Activated CD4-positive, alpha-beta T cell treated with anti-CD3 and anti-CD28 coated beads for 36 hours (primary cell): ENCODE measurements around the gene GNS. TPM values are rescaled to one million over a fixed set of nuclear protein-coding genes. Genes with fewer than 3 reads are reported as not detected.

ENCODE experiments used
- ATAC-seq: fragments of 200-7000 bp; cut with Tn5 transposase; one replicate; pipeline ENCODE4 v1.10.0; 2021; ENCODE audit warnings: mild to moderate bottlenecking, moderate library complexity
- CTCF ChIA-PET: fragments of 350-600 bp; sonication (Branson Sonifier 250); formaldehyde crosslinking; loops from one replicate; lab custom pipeline; 2021; ENCODE audit warnings: antibody characterized with exemption; lab: Charles Lee
- POLR2A ChIA-PET: fragments of 350-600 bp; sonication (Branson Sonifier 250); formaldehyde crosslinking; loops from one replicate; lab custom pipeline; 2021; ENCODE audit warnings: antibody characterized with exemption, inconsistent platforms; lab: Charles Lee
- DNase-seq: peaks from one replicate; pipeline ENCODE4 v3.0.0-alpha.2; 2020
- H3K27ac Mint-ChIP-seq: one replicate; pipeline ENCODE4 v1.8.0; 2021; ENCODE audit warnings: mixed read lengths
- H3K27me3 Mint-ChIP-seq: one replicate; pipeline ENCODE4 v1.8.0; 2021; ENCODE audit warnings: mixed read lengths
- H3K36me3 Mint-ChIP-seq: one replicate; pipeline ENCODE4 v1.8.0; 2021; ENCODE audit warnings: low read depth, mixed read lengths
- H3K4me1 Mint-ChIP-seq: one replicate; pipeline ENCODE4 v1.8.0; 2021; ENCODE audit warnings: mixed read lengths
- H3K4me3 Mint-ChIP-seq: one replicate; pipeline ENCODE4 v1.8.0; 2021; ENCODE audit warnings: mild to moderate bottlenecking, moderate library complexity, mixed read lengths
- H3K9me3 Mint-ChIP-seq: one replicate; pipeline ENCODE4 v1.8.0; 2021; ENCODE audit warnings: low read depth, mixed read lengths
- intact Hi-C, 2 experiments: fragments of 100-400 bp; cut with DNase I in 1 of 2; cut with micrococcal nuclease in 1 of 2; formaldehyde crosslinking; loops; one replicate each; pipeline versions ENCODE4 v1.14.2 to v1.15.1; 2022 to 2024; cut with DNase I, micrococcal nuclease
- total RNA-seq, 2 experiments: library from RNA; stranded (reverse); gene quantifications; one replicate each; pipeline ENCODE4 v1.2.3, GENCODE V29; 2021

The GNS gene
- total RNA-seq, 2 experiments from 2014 or later = 19.9 to 21.9 TPM

- Mint-ChIP-seq H3K4me3 (no peak overlapping the region), H3K27me3 (no peaks in the 10 kb centered on the region), H3K27ac (no peak overlapping the region), H3K36me3 (peaks cover 38% of the 10 kb centered on the region), H3K9me3 (no peaks in the 10 kb centered on the region), H3K4me1 (peaks cover 3% of the 10 kb centered on the region)
- ChIA-PET CTCF (interaction anchor here (0.6 kb wide), 2 partner anchors 52 to 1491 kb away, joined by 3 read pairs; no protein-coding TSS in a partner anchor), POLR2A (no interaction called here)
- intact Hi-C loops = no loop called here
- DNase-seq (no peak), ATAC-seq (no peak)
Observed at GRCh38 chr12:64747695-64748094, 11.5 kb downstream of the GNS start.

DNA sequence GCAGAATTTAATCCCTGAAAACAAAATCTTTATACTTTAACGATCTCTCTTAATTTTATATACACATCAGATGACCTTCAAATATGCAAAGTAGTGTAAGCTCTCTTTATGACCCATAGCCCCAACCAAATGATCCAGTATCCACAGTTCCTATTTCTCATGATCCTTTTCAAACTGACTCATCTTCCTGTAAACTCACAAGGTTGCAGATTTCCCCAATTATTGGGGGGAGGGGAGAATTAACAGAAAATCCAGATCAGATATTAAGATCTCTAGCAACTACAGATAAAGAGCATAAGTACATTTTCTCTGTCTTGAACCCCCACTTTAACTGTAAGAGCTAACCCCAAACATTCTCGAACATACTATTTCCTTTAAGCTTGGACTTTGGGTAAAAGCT lies 12.5 kb downstream of the GNS start:
- ATAC-seq = no peak
- intact Hi-C loops = no loop called here
- POLR2A ChIA-PET = no interaction called here

DNA sequence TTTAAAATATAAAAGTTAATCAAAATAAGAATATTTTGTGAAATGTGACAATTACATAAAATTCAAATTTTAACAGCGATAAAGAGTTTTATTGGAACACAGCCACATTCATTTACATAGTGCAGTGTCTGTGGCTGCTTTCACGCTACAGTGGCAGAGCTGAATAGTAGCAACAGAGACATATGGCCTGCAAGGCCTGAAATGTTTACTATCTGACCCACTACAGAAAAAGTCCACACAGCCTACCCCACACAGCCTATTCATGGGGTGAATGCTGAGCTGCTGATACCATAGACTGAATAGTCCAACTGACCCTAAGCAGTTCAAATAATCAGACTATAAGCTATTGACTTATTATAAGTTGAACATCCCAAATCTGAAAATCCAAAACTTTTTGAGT lies 13.2 kb downstream of the GNS start:
- intact Hi-C loops = no loop called here
- Mint-ChIP-seq H3K27me3 (no peaks in the 10 kb centered on the region), H3K27ac (no peak overlapping the region), H3K4me3 (no peak overlapping the region), H3K4me1 (peaks cover 8% of the 10 kb centered on the region), H3K36me3 (peaks cover 48% of the 10 kb centered on the region), H3K9me3 (no peaks in the 10 kb centered on the region)
- ChIA-PET POLR2A (no interaction called here), CTCF (interaction anchor here (0.6 to 1.0 kb wide), 4 partner anchors 50 to 328 kb away, joined by 3 to 4 read pairs (median 4); no protein-coding TSS in a partner anchor)
- ATAC-seq (no peak), DNase-seq (no peak)

More for the DNA sequence above, 12.5 kb downstream of the GNS start:
- Mint-ChIP-seq H3K4me3 (no peak overlapping the region), H3K27ac (no peak overlapping the region), H3K27me3 (no peaks in the 10 kb centered on the region), H3K4me1 (peaks cover 8% of the 10 kb centered on the region), H3K9me3 (no peaks in the 10 kb centered on the region), H3K36me3 (peaks cover 45% of the 10 kb centered on the region)
- CTCF ChIA-PET = interaction anchor here (0.7 to 1.0 kb wide), 3 partner anchors 49 to 290 kb away, joined by 3 to 4 read pairs (median 3); no protein-coding TSS in a partner anchor
- no peak for DNase-seq

- intact Hi-C loops = no loop called here
- no peak for ATAC-seq
- H3K27me3 Mint-ChIP-seq = no peaks in the 10 kb centered on the region
- H3K4me1 Mint-ChIP-seq = peaks cover 8% of the 10 kb centered on the region
- no peak for DNase-seq
- POLR2A ChIA-PET = no interaction called here
- peaks cover 49% of the 10 kb centered on the region for H3K36me3 Mint-ChIP-seq
- no peak overlapping the region for H3K4me3 Mint-ChIP-seq
- no peaks in the 10 kb centered on the region for H3K9me3 Mint-ChIP-seq
- no peak overlapping the region for H3K27ac Mint-ChIP-seq
- CTCF ChIA-PET = interaction anchor here (0.5 to 1.6 kb wide), 3 partner anchors 12 to 221 kb away, joined by 3 to 4 read pairs (median 3); no protein-coding TSS in a partner anchor
Observed at GRCh38 chr12:64745259-64745807, 13.9 kb downstream of the GNS start.

DNA sequence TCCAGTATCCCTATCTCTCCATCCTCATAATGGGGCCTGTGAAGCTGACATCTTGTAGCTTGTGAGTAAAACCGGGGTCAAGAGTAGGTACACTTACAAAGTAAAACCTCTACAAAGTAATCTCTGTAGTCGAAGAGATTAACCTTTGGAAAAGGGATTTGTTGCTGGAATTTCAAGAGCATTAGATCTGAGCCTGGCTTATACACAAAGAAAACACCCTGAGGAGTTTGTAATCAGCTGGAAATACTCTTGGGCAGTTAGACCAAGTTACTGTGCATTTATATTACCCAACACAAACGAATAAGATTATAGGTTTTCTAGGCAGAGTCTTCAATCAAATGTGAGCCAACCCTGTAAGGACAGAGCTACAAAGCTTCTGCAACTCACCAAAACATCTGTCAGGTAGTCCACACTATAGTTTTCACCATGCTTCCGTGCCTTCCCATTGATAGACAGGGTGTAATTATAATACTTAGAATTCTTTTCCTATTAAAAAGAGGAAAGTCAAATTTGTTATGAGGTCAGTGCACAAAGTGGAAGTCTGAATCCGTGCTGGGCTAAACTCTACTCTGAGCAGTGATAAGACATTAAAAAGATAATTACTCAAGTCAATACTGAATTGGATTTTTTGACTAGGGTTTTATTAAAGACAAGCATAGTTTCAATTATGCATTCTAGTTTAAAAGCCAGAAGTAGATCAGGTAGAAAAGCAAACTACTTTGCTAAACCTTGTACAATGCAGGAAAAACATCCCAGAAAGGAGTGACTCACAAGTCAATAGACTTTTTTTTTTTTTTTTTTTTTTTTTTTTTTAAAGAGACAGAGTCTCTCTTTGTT lies 14.6 kb downstream of the GNS start:
- Mint-ChIP-seq H3K4me1 (peaks cover 8% of the 10 kb centered on the region), H3K36me3 (peaks cover 53% of the 10 kb centered on the region), H3K27me3 (no peaks in the 10 kb centered on the region), H3K9me3 (no peaks in the 10 kb centered on the region), H3K4me3 (no peak overlapping the region), H3K27ac (no peak overlapping the region)
- intact Hi-C loops = no loop called here
- no peak for ATAC-seq
- no peak for DNase-seq
- POLR2A ChIA-PET = no interaction called here
- CTCF ChIA-PET = interaction anchor here (0.5 to 1.6 kb wide), 2 partner anchors 13 to 222 kb away, joined by 3 to 4 read pairs; no protein-coding TSS in a partner anchor

DNA sequence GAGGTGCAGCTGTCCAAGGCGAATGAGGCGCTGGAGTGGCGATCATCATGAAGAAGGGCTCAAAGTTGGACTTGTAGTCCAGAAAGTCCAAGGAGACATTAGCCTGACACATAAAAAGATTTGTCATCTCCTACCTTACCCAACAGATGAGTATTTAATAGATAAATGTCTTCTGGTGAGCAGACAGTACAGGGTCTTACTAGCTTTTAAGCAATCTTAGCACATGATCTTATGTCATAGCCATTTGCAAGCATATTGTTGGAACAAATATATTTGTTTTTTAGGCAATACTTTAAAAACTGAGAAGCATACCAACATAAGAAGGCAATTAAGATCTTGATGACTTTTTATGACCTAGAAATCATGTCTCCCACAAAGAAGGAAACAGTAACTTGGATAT lies 16.0 kb downstream of the GNS start:
- POLR2A ChIA-PET = no interaction called here
- Mint-ChIP-seq H3K36me3 (peaks cover 58% of the 10 kb centered on the region), H3K4me1 (peaks cover 8% of the 10 kb centered on the region), H3K27me3 (no peaks in the 10 kb centered on the region), H3K27ac (no peak overlapping the region), H3K9me3 (no peaks in the 10 kb centered on the region), H3K4me3 (no peak overlapping the region)
- no peak for ATAC-seq
- CTCF ChIA-PET = no interaction called here
- intact Hi-C loops = no loop called here
- DNase-seq = no peak

DNA sequence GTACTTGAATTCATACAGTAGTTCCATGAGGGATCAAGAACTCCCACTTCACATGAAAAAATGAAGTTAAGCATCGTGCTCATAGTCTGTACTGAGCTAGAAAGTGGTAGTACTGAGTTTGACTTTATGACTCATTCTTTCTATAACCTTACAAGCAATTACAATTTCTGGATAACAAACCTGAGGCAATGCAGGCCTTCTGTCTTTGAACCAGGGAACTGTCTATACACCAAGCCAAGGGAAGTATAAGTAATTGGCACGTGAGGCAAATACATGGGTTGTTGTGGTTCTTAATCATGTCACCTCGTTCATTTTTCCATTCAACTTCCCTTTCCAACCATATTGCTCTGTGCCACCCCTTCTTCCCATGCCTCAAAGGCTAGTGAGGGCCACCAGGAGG lies 16.8 kb downstream of the GNS start:
- ATAC-seq (peak; percentile 63), DNase-seq (no peak)
- POLR2A ChIA-PET = no interaction called here
- Mint-ChIP-seq H3K9me3 (no peaks in the 10 kb centered on the region), H3K4me1 (peaks cover 12% of the 10 kb centered on the region), H3K27me3 (no peaks in the 10 kb centered on the region), H3K36me3 (peaks cover 59% of the 10 kb centered on the region), H3K27ac (no peak overlapping the region), H3K4me3 (no peak overlapping the region)
- intact Hi-C loops = no loop called here
- CTCF ChIA-PET = no interaction called here

DNA sequence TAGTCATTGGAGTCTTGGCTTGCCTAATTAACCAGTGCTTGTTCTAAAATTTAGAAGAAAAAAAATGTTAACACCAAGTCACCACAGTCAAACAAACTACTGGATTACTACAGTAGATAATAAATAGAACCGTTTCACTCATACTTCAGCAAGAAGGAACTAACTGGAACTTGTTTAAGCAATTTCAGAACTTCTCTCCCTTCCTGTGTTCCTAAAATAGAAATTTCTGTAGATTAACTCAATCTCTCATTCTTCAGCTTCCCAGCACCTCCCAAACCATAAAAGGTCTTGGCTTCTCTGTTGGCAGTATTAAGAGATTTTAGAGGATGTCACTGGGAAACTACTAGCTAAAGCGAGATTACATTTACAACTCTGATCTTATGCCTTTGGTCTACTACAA lies 18.6 kb downstream of the GNS start:
- intact Hi-C loops = no loop called here
- no peak overlapping the region for H3K4me3 Mint-ChIP-seq
- DNase-seq = no peak
- no peak for ATAC-seq
- peaks cover 20% of the 10 kb centered on the region for H3K4me1 Mint-ChIP-seq
- peaks cover 67% of the 10 kb centered on the region for H3K36me3 Mint-ChIP-seq
- ChIA-PET CTCF (interaction anchor here (0.6 to 1.2 kb wide), 3 partner anchors 22 to 126 kb away, joined by 3 read pairs; no protein-coding TSS in a partner anchor), POLR2A (no interaction called here)
- no peaks in the 10 kb centered on the region for H3K27me3 Mint-ChIP-seq
- H3K9me3 Mint-ChIP-seq = no peaks in the 10 kb centered on the region
- no peak overlapping the region for H3K27ac Mint-ChIP-seq

- ChIA-PET POLR2A (no interaction called here), CTCF (interaction anchor here (0.6 to 1.2 kb wide), 3 partner anchors 21 to 191 kb away, joined by 3 read pairs; no protein-coding TSS in a partner anchor)
- Mint-ChIP-seq H3K9me3 (no peaks in the 10 kb centered on the region), H3K27ac (no peak overlapping the region), H3K4me1 (peaks cover 20% of the 10 kb centered on the region), H3K4me3 (no peak overlapping the region), H3K36me3 (peaks cover 65% of the 10 kb centered on the region), H3K27me3 (no peaks in the 10 kb centered on the region)
- ATAC-seq = no peak
- DNase-seq = no peak
- intact Hi-C loops = no loop called here
Observed at GRCh38 chr12:64739778-64740177, 19.4 kb downstream of the GNS start.

GRCh38 chr12:64737539-64737938 lies 21.7 kb downstream of the GNS start:
- ChIA-PET CTCF (interaction anchor here (0.5 to 1.0 kb wide), 2 partner anchors 15 to 41 kb away, joined by 3 read pairs; no protein-coding TSS in a partner anchor), POLR2A (no interaction called here)
- Mint-ChIP-seq H3K27me3 (no peaks in the 10 kb centered on the region), H3K36me3 (peaks cover 56% of the 10 kb centered on the region), H3K4me3 (no peak overlapping the region), H3K9me3 (no peaks in the 10 kb centered on the region), H3K4me1 (peaks cover 16% of the 10 kb centered on the region), H3K27ac (peak overlapping the region; percentile 79)
- ATAC-seq (peak; percentile 89), DNase-seq (peak; percentile 65)
- intact Hi-C loops = no loop called here

DNA sequence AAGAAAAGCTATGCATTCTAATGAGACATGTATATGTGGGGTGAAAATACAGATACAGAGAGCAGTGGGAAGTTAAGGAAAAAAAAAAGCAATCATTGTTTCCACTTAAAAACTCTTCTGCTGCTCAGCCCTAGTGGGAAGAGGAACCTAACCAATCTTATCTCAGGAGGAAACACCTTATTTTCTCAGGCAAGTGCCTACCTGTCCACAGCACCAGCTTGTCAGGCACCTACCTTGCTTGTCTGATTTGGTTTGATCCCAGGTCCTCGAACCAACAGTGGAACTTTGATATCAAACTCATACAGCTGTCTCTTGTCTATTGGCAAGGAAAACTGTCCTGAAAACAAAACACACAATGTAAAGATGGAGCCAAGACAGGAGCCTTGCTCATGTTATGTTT lies 22.4 kb downstream of the GNS start:
- Mint-ChIP-seq H3K9me3 (no peaks in the 10 kb centered on the region), H3K4me3 (no peak overlapping the region), H3K4me1 (peaks cover 12% of the 10 kb centered on the region), H3K36me3 (peaks cover 51% of the 10 kb centered on the region), H3K27me3 (no peaks in the 10 kb centered on the region), H3K27ac (peak overlapping the region; percentile 4)
- ATAC-seq (no peak), DNase-seq (no peak)
- ChIA-PET POLR2A (no interaction called here), CTCF (interaction anchor here (0.5 to 1.2 kb wide), 4 partner anchors 16 to 187 kb away, joined by 3 to 4 read pairs (median 3); no protein-coding TSS in a partner anchor)
- intact Hi-C loops = no loop called here
